Body of pancreas (tissue), 4 donors: ENCODE data around the gene RASGRP3.

Experiments
- CTCF ChIP-seq, 7 experiments: fragments of 450-650 bp in 4 of 7; fragments of 200-600 bp in 3 of 7; sonication (generic) in 3 of 7; IDR thresholded peaks; one replicate each; pipeline ENCODE4 v1.5.1; 2016 to 2019; ENCODE audit warnings: antibody characterized with exemption in 7 of 7
- POLR2A ChIP-seq, 3 donors: fragments of 450-650 bp; IDR thresholded peaks; one replicate each; pipeline ENCODE4 v1.6.1; 2016; ENCODE audit warnings: antibody characterized with exemption in 3 of 3, mild to moderate bottlenecking in 2 of 3

DNA sequence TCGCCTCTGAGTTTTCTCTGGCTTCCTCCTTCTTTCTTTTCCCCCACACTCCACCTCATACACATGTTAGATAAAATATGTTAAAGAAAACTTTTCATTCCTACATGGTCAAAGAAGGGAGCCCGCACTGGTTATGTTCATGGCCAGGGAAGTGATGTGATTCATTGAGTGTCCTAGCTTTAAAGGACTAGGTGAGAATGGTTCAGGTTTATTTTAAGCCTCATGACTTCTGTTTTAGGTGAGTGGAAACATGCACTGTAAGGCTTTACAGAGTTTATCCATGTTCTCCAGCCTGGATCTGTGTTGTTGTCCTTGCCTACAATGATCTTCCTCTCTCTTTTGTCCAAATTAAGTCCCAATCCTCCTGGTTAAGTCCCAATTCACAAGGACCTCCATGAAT lies 56.5 kb downstream of the RASGRP3 start:
- TF ChIP-seq POLR2A (IDR thresholded peaks at IDR 0.05) = no peak
- TF ChIP-seq CTCF (IDR thresholded peaks at IDR 0.05) = no peak
